ENCODE data around the gene LARP1.
"Not testable (repeated sequence)": the region's sequence is repeated elsewhere in the genome, so short reads cannot be mapped to it uniquely, and the experiment has no call there.

Gene LARP1

DNA sequence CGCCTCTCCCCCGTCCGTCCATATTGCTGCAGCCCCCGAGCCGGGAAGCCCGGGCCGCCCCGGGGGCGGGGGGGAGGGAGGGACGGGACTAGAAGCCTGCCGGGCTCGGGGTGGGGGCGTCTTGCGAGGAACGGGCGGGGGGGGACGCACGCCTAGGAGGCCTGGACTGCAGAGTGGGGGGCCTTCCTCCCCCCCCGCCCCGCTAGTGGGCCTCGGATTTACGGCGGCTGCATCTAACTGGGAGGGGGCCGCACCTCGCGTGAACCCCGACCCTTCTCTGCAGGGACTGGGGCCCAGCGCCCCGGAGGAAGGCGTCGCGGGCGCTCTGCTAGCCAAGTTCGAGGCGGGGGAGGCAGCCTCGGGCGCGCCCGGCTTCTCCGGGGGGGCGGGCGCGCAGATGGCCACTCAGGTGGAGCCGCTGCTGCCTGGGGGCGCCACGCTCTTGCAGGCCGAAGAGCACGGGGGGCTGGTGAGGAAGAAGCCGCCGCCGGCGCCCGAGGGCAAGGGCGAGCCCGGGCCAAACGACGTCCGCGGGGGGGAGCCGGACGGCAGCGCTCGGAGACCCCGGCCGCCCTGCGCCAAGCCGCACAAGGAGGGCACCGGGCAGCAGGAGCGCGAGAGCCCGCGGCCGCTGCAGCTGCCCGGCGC is at the start of gene LARP1:
Gene LARP1 (plus strand): TSS at position 17 of the 648 bp plus-strand sequence. CDS start 381 bp downstream, at position 398.
- DNase-seq: peak; percentile 44

GRCh38 chr5:154706416-154706815 is 48.8 kb upstream of the LARP1 start:
- DNase-seq: no peak

DNA sequence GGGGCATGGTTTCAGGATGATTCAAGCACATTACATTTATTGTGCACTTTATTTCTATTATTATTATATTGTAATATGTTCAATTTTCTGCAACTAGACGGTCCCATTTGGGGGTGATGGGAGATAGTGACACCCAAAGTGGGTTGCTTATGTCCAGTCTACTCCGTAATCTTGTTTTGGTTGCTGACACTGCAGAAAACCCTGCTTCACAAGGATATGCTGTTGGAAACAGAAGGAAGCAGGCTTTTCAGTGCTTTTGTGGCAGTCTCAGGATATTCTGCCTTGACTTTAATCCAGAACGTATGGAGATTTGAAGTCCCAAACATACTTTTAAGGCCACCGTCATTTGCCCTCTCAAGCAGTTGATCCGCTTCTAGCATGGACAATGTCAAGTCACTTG is 47.5 kb upstream of the LARP1 start:
- DNase-seq: no peak

- DNase-seq: no peak
Observed at GRCh38 chr5:154708207-154708606, 47.0 kb upstream of the LARP1 start.

DNA sequence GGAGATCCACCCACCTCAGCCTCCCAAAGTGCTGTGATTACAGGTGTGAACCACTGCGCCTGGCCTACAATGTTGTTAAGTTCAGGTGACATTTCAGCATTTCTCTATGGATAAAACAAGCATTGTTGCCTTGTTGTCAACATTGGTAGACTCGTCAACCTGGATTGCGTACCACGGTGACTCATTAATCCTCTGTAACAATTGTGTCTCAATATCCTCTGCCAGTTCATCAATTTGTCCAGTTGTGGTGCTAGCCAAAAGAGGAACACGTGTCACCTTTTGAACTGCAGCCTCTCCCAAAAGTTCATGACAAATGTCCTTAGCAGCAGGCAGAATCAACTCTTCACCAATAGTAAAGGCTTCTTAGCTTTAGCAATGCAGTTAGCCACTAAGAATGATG is 46.3 kb upstream of the LARP1 start:
- no peak for DNase-seq

GRCh38 chr5:154709368-154710305 is 45.5 kb upstream of the LARP1 start:
- no peak for DNase-seq

GRCh38 chr5:154712518-154713437 is 42.4 kb upstream of the LARP1 start:
- no peak for DNase-seq

GRCh38 chr5:154713615-154714125 is 41.5 kb upstream of the LARP1 start:
- no peak for DNase-seq

DNA sequence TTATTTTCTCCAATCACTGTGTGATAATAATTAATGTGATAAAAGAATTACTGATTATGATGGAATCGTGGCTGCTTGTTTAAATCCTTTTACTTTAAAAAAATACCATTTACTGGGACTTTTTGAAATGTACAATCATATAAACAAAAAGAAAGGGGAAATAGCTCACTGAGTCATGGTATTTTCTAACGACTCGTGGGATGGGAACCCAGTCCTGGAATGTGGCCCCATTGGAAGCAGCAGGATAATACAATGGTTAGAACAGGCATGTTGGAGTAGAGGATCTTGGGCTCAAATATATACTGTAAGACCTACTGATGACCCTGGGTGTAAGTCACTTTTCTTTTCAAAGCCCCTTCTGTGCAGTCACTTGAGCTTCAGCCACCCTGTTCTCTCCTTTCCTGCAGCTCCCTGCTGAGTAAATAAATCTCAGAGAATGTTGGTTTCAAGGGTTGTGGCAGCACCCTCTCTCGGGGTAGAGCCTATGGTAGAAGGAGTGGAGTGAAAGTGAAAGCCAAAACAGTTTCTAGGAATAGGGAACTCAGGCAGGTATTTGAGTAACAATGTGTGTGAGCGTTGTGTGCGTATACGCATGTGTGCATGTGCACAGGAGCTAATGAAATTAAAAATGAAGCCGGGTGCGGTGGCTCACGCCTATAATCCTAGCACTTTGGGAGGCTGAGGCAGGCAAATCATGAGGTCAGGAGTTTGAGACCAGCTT is 40.8 kb upstream of the LARP1 start:
- no peak for DNase-seq

DNA sequence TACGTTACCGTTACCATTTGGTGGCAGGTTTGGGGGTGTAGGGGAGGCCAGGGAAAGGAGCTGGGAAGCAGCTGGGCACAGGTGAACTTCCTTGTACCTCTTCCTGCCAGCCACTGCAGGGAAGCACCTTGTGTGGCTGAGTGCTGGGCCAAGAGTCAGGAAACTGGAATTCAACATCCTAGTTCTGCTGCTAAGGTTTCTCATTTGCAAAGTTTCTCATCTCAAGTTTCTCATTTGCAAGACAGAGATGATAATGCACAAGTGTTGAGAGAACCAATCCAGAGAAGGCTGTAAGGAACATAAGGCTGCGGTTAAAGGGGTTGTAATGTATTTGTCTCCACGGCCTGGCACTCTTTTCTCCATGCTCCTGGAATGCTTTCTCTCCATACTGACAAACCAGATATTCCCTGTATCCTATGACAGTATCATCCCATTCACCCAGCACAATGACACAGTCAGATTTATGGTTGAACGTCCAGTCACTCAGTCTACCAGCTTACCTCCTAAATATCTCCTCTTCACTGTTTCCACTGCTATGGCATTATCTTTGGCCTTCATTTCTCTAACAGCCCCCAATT is 33.6 kb upstream of the LARP1 start:
- no peak for DNase-seq

DNA sequence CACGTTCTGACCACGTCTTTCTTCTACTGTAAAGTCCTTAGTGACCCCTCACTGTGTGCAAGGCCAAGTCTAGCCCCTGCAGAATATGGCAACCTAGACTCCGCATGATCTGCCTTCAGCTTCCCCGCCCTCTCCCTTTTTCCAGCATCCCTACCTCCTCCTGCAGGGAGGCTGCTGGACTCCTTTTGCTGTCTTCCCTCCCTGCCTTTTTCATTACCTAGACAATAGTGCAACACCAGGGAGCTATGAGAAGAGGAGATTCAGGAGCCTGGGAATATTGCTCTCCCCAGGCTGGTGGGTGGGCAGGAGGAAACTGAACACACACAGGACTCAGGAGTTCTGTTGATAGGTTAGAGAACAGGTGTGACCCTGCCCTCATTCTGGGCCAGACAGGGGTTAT is 33.1 kb upstream of the LARP1 start:
- DNase-seq: no peak

DNA sequence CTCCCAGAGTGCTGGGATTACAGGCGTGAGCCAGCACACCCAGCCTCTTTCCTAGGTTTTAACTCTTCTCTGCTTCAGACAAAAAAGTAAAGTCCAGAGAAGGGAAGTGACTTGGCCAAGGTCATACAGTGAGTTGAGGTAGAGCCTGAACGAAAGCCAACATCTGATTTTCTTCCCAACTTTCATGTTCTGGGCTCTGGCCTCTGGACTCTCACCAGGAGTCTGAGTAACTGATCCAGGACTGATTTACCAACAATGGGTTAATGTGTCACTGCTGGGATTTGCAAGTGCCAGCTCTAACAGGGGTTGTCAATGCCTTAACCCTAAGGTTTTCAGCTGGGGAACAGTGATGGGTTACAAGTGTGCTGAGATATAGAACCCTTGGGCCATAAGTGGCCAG is 32.2 kb upstream of the LARP1 start:
- DNase-seq: no peak

DNA sequence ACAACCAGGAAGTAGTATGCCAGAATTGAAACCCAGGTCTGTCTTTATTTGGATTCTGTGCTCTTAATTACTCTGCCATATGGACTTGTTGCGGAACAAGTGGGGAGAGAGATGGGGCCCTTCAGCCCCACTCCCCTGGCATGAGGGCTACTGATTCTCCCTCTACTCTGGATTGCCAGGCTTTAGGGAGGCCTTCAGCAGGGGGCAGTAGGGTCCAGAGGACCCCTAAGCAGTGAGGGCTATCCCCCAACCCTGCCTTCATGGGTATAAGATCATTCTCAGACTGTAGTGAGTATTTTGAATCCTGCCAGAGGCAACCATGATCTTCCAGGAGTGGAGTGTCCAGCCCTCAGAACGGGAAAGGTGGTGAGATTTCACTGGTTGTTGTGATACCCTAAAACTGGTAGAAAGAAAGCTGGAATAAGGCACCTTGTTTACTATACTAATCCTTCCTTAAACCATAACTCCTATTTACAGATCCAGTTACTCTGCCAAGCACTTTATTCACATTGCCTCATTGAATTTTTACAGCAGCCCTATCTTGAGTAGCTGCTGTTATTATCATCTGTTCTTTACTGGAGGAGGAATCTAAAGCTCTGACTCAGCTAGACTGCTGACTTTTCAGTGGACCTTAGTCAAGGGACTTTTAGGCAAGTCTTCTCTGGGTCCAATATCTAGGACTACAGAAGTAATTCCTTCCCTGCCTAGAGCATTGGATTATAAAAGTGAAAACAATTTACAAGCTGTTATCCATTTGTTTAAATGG is 31.3 kb upstream of the LARP1 start:
- DNase-seq: no peak

DNA sequence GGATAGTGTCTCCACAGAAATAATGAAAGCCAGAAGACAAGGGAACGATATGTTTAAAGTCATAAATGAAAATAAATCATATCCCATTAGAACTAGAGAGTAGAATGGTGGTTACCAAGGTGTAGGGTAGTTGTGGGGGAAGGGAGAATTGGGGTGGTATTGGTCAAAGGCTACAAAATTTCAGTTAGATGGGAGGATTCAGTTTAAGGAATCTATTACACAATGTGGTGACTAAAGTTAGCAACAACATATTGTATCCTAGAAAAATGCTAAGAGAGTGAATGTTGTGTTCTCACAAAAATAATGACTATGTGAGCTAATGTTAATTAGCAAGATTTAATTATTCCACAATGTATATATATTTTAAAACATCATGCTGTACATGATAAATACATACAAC is 27.8 kb upstream of the LARP1 start:
- DNase-seq: no peak

GRCh38 chr5:154728939-154729588 is 26.1 kb upstream of the LARP1 start:
- DNase-seq: no peak

GRCh38 chr5:154729613-154730012 is 25.6 kb upstream of the LARP1 start:
- no peak for DNase-seq

GRCh38 chr5:154730761-154731160 is 24.4 kb upstream of the LARP1 start:
- DNase-seq: not testable (repeated sequence)

GRCh38 chr5:154732212-154732611 is 23.0 kb upstream of the LARP1 start:
- DNase-seq: no peak

DNA sequence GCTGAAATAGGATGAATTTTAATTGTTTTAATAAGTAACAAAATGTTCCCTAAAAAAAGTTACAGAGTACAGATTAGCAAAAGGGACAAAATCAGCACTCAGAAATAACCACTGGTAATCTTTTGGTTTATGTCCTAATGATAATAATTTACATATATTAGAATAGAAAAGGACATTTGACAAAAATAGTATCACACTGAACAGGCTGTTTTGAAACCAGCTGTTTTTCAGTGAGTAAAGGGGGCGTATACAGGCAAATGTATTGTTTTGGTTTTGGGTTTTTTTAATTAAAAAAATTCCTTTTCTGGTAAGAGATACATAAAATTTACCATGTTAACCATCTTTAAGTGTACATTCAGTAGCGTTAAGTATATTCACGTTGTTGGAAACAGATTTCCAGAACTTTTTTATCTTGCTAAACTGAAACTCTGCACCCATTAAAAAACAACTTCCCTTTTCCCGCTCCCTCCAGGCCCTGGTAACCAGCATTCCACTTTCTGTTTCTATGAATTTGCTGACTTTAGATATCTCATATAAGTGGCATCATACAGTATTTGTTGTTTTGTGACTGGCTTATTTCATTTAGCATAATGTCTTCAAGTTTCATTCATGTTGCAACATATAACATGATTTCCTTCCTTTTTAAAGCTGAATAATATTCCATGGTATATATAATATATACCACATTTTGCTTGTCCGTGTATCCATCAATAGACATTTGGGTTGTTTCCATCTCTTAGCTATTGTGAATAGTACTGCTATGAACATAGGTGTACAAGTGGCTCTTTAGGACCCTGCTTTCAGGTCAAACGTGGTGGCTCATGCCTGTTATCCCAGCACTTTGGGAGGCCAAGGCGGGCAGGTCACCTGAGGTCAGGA is 20.6 kb upstream of the LARP1 start:
- no peak for DNase-seq

Measured in NK-92 treated with Interleukin-12 subunit alpha and Interleukin-12 subunit beta, amount 100 ng/mL, for 24 hours (cell line).